ENCODE data around the gene CDH4. TPM values are rescaled to one million over a fixed set of nuclear protein-coding genes. Genes with fewer than 3 reads are reported as not detected.
"Not testable (repeated sequence)": the region's sequence is repeated elsewhere in the genome, so short reads cannot be mapped to it uniquely, and the experiment has no call there.

The CDH4 gene
- total RNA-seq, 2 donors from 2014 or later: 0.06 to 0.08 TPM

DNA sequence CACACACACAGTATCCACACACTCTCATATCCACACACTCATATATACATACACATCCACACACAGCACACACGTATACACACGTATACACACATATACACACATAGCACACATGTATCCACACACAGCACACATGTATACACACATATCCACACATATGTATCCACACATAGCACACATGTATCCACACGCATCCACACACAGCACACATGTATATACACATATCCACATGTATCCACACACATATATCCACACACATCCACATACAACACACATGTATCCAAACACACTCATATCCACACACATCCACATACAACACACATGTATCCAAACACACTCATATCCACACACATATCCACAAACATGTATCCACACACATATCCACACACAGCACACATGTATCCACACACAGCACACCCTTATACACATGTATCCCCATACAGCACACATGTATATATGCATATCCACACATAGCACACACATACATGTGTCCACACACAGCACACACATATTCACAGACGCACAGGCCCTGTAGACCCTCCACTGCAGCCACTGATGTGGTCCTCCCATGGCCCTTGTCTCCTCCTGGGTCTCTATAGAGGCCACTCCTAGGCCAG lies 172.1 kb downstream of the CDH4 start:
- intact Hi-C loops (cut with DNase I): no loop called here
- no peak for ATAC-seq
- DNase-seq: no peak

- no peak for DNase-seq
- intact Hi-C loops (cut with DNase I): no loop called here
- ATAC-seq: no peak
Observed at GRCh38 chr20:61424628-61425420, 172.8 kb downstream of the CDH4 start.

DNA sequence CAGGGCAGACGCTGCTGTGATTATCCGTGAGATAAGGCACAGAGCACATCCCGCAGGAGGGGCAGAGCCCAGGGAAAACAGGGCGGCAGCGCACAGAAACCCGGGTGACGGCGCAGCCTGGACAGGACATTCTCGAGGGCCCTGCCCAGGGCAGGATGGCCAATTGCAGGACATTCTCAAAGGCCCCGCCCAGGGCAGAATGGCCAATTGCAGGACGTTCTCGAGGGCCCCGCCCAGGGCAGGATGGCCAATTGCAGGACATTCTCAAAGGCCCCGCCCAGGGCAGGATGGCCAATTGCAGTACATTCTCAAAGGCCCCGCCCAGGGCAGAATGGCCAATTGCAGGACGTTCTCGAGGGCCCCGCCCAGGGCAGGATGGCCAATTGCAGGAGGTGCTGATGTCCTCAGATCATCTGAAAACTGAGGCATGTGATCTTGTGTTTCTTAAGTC lies 173.5 kb downstream of the CDH4 start:
- intact Hi-C loops (cut with DNase I); ATAC-seq; DNase-seq: not testable (repeated sequence)

- intact Hi-C loops (cut with DNase I): no loop called here
- DNase-seq (no peak), ATAC-seq (no peak)
Observed at GRCh38 chr20:61426352-61426751, 174.3 kb downstream of the CDH4 start.

- DNase-seq: no peak
- intact Hi-C loops (cut with DNase I): no loop called here
- no peak for ATAC-seq
Observed at GRCh38 chr20:61429458-61430227, 177.6 kb downstream of the CDH4 start.

GRCh38 chr20:61430228-61430624 lies 178.2 kb downstream of the CDH4 start:
- intact Hi-C loops (cut with DNase I): no loop called here
- no peak for DNase-seq

GRCh38 chr20:61433176-61433575 lies 181.1 kb downstream of the CDH4 start:
- DNase-seq (no peak), ATAC-seq (no peak)
- intact Hi-C loops (cut with DNase I): no loop called here

More at GRCh38 chr20:61430228-61430624, 178.2 kb downstream of the CDH4 start:
- no peak for ATAC-seq

DNA sequence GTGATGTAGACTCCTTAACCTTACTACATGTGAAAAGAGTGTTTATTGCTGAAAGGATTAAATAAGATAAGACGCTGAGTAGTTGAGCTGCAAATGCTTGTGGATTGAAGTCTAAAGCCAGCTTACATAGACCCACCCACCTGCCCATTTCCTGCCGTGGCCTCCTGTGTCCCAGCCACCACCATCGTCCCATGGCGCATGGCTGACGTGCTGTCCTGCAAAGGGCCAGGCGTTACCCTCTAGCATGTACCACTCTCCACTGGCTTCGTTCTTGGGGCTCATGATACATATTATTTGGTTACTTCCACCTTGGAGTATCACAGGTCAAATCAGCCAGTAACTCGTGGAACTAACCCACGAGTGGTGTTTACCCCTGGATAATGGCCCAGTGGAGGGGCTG lies 181.8 kb downstream of the CDH4 start:
- ATAC-seq (no peak), DNase-seq (no peak)
- intact Hi-C loops (cut with DNase I): no loop called here

GRCh38 chr20:61434341-61434781 lies 182.3 kb downstream of the CDH4 start:
- intact Hi-C loops (cut with DNase I): no loop called here
- ATAC-seq: no peak
- no peak for DNase-seq

GRCh38 chr20:61435184-61435822 lies 183.2 kb downstream of the CDH4 start:
- intact Hi-C loops (cut with DNase I): no loop called here
- ATAC-seq: no peak
- no peak for DNase-seq

- intact Hi-C loops (cut with DNase I): no loop called here
- ATAC-seq: no peak
- DNase-seq: no peak
Observed at GRCh38 chr20:61435823-61436220, 183.8 kb downstream of the CDH4 start.

GRCh38 chr20:61436283-61436666 lies 184.2 kb downstream of the CDH4 start:
- intact Hi-C loops (cut with DNase I): no loop called here
- DNase-seq (no peak), ATAC-seq (no peak)

- no peak for DNase-seq
- peak in 1 of 2 donors; percentile 26 for ATAC-seq
- intact Hi-C loops (cut with DNase I): no loop called here
Observed at GRCh38 chr20:61436667-61437279, 184.7 kb downstream of the CDH4 start.

DNA sequence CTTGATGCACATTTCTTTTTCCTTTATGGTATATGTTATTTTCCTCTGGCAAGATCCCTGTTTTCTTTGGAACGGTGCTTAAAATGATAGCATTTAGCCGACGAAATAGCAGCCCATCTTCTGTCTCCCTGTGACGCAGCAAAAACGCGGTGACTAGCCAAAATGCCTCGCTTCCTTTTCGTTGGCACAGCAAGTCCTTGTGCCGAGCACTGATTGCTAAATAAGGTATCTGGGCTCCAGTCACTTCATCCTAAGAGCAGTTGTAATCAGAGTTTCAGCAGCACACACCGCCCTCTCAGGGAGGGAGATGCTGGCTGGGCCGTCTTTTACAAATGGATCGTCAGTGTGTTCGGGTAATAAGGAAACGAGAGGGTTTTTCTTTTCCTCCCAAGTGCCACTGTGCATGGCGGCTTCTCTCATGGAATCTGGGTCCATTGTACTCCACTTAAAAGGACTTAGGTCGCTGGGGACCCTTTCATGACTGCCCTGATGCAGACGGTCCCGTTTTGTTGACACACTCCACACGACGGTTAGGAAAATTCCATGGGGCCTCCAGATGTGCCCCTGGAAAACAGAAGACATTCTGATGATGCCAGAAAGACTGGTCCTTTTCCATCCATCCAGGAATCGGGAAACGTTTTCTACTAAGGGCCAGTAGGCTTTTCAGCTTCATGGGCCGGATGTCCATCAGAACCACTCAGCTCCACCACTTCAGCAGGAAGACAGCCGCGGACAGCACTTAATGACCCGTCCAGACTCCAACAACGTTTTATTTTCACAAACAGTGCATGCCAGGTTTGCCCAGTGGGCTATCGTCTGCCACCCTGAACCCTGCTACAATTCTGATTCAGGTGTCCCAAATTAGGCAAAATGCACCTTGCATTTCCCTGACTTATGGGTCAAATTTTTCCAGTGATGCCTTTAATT lies 185.5 kb downstream of the CDH4 start:
- DNase-seq (peak; percentile 61), ATAC-seq (peak; percentile 55 to 92)
- intact Hi-C loops (cut with DNase I): no loop called here

DNA sequence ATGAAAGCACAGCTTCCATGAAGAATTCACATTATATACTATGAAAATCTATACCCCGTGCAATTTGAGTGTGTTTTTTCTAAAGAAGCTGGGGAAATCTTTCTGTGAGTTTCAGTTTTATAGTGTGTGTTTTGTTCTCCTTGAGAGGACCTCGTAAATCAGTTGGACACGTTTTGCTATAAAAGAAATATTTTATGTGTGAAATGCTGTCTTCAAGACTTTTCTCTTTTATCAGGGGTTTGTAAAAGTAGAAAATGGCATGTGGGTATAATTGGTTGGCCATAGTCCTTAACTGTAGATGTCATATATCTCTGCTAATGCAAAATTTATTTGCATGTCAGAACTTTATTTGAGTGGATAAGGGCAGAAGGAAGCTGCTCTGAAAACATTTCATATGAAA lies 186.2 kb downstream of the CDH4 start:
- ATAC-seq (no peak), DNase-seq (no peak)
- intact Hi-C loops (cut with DNase I): no loop called here

GRCh38 chr20:61439251-61439650 lies 187.2 kb downstream of the CDH4 start:
- intact Hi-C loops (cut with DNase I): no loop called here
- no peak for DNase-seq
- ATAC-seq: no peak

- no peak for ATAC-seq
- intact Hi-C loops (cut with DNase I): no loop called here
- DNase-seq: no peak
Observed at GRCh38 chr20:61440548-61441055, 188.5 kb downstream of the CDH4 start.

DNA sequence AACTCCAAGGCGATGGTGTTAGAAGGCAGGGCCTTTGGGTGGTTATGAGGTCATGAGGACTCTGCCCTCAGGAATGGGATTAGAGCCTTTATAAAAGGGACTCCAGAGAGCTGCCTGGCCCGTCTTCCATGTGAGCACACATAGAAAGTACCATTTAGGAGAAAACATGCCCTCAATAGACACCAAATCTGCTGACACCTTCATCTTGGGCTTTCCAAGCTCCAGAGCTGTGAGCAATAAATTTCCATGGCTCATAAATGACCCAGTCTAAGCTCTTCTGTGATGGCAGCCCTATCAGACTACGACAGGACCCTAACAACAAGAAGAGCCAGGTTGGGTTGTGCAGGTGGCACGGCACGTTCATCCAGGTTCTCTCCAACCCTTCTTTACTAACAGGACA lies 189.5 kb downstream of the CDH4 start:
- ATAC-seq (no peak), DNase-seq (no peak)
- intact Hi-C loops (cut with DNase I): no loop called here
